Vagina (tissue), 2 donors: ENCODE results near the gene HTRA3.

ENCODE experiments used
- CTCF ChIP-seq, 3 experiments: fragments of 450-650 bp in 2 of 3; fragments of 200-600 bp in 1 of 3; sonication (generic) in 1 of 3; IDR thresholded peaks; one replicate each; pipeline ENCODE4 v1.5.1; 2017 to 2019; ENCODE audit warnings: antibody characterized with exemption in 3 of 3, mild to moderate bottlenecking in 2 of 3, moderate library complexity in 2 of 3
- POLR2A ChIP-seq, 2 donors: fragments of 450-650 bp; IDR thresholded peaks; one replicate each; pipeline ENCODE4 v1.6.1; 2017; ENCODE audit warnings: antibody characterized with exemption in 2 of 2, mild to moderate bottlenecking in 2 of 2, moderate library complexity in 2 of 2
- POLR2AphosphoS5 ChIP-seq, 2 donors: sonication (generic); formaldehyde crosslinking; IDR thresholded peaks; one replicate each; pipeline ENCODE4 v1.9.0; 2017; ENCODE audit warnings: antibody characterized with exemption in 2 of 2, mild to moderate bottlenecking in 2 of 2, low read depth in 1 of 2; ENCODE audit not compliant: insufficient read depth in 1 of 2

GRCh38 chr4:8281519-8282133, 12.1 kb downstream of the HTRA3 start:
- no peak for TF ChIP-seq CTCF (IDR thresholded peaks at IDR 0.05)
- no peak for TF ChIP-seq POLR2A (IDR thresholded peaks at IDR 0.05)
- TF ChIP-seq POLR2AphosphoS5 (IDR thresholded peaks at IDR 0.05; ENCODE audit: insufficient read depth in 1 of 2, low read depth in 1 of 2), result peak; percentile 20 to 86
